GM13976 (cell line): Measurements from ENCODE around the gene LIMK2.

Experiments used
- DNase-seq: peaks from one replicate; pipeline ENCODE4 v3.0.0; 2012; ENCODE audit warnings: low spot score
- CTCF ChIP-seq: IDR thresholded peaks from 2 replicates; pipeline ENCODE4 v1.5.1; 2012; ENCODE audit warnings: borderline replicate concordance, mild to moderate bottlenecking; ENCODE audit not compliant: insufficient read depth; ENCODE audit errors: extremely low read depth, missing control alignments, control extremely low read depth
- in situ Hi-C: fragments of 300-500 bp; cut with MboI; formaldehyde crosslinking; loops from one replicate; pipeline ENCODE4 v1.12.0; 2022; ENCODE audit warnings: low sequenced_read_pairs, mixed read lengths, inconsistent platforms; ENCODE audit not compliant: unreplicated experiment

LIMK2 gene

DNA sequence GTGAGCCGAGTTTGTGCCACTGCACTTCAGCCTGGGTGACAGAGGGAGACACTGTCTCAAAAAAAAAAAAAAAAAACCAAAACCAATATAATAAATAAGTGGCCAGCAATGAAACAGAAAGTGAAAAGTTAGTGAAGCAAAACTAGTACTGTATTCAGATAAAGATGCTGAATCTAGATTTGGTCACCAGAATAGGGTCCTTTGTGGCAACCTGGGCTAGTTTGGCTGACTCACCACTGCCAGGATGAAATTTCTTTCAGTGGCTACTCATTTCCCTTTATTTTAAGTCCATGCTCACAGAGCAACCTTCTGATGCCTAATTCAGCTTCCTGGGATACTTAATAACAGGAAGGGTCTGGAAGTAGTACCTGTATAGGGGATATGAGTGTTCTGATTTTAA, 26.0 kb downstream of the LIMK2 start:
- in situ Hi-C loops, result no loop called here
- peak; percentile 50 for DNase-seq
- TF ChIP-seq CTCF, result no peak

DNA sequence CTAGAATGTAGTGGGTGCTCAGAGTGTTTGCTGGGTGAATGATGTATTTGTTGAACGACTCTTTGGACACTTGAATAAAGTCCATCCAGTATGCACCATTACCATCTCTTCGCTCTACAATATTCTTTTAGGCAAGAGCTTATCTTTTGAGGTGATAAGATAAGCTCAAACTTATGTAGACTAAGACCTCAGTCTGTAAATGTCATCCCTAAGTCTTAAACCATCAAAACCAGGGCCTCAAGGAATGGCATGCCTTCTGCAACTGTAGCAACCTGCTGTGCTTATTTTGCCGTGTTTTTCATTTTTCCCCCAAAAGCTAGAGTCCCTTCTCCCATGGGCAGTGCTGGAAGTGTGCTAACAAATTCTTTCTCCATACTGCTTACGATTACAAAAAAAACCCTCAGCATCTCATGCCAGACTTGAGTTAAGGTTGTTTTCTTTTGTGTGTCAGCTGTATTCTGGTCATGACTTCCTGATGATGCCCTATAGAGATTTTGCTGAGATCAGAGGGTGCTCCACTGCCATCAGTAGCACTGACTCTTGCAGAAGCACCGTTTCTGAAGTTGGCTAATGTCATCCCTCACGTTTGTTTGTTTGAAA, 27.8 kb downstream of the LIMK2 start:
- in situ Hi-C loops, result no loop called here
- TF ChIP-seq CTCF, result no peak
- DNase-seq, result no peak

DNA sequence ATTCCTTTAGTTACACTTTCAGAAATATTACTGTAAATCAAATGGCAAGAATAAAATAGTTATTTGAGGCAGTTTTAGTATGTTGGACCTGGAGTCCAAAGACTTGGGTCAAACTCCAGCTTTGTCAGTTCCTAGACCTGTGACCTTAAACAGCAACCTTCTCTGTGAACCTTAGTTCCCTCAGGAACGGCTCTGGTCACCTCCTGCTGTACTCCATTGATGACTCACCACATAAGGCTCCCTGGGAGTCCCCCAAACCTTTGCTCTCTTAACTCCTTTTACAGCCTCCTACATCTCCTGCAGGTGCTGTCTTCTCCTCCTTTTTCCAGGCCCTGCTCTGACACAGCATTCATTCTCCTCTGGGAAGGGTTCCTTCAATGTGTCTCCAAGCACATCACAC, 29.1 kb downstream of the LIMK2 start:
- in situ Hi-C loops, result no loop called here
- DNase-seq, result no peak
- no peak for TF ChIP-seq CTCF

DNA sequence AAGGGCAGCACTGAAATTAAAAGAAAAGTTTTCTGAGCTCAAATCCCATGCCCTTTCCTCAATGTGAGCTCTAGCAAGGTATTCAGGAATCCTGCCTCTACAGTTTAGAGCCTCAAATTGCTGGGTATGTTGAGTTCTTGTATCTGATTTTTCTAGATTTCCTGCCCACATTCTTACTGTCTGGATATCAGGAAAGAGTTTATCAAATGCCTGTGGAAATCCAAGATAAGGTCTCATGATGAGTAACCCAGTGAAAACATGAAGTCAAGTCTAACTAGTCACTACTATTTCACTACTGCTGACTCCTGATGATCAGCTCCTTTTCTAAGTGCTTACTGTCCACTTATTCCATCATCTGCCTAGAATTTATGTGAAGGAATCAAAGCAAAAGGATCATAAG, 29.8 kb downstream of the LIMK2 start:
- no peak for DNase-seq
- no peak for TF ChIP-seq CTCF
- in situ Hi-C loops, result no loop called here

DNA sequence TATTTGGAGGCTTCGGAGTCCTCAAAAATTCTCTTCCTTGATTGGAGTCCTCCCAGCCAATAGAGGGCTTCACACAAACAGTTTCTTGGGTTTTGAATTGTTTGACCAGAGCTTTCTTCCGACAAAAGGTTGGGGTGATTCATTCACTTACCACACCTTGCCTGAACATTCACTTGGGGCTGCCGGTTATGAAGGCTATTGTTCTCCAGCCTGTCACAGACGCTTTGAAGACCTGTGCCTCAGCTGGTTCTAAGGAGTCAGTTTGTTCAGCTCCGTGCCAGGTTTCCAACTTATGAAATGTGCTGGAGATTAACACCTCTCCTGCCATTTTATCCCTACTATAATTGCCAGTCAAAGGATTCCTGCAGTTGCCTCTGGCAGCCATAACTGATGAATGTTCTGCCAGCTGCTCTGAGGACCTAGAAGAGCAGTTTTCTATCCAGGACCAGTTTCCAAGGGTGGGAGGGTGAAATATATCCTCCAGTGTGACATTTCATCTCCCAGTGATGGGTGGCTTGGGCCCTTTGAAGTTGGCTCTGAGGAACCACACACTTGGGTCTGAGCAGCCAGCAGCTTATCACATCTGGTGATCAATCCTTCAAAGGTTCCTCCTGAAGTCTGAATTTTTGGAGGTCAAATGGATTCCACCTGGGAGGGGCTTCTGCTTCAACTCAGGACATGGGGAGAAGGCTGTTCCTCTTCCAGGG, 31.4 kb downstream of the LIMK2 start:
- in situ Hi-C loops, result no loop called here

More for the DNA sequence above, 31.4 kb downstream of the LIMK2 start:
- no peak for TF ChIP-seq CTCF
- no peak for DNase-seq
